ENCODE data around the gene WRAP73.

WRAP73 gene

DNA sequence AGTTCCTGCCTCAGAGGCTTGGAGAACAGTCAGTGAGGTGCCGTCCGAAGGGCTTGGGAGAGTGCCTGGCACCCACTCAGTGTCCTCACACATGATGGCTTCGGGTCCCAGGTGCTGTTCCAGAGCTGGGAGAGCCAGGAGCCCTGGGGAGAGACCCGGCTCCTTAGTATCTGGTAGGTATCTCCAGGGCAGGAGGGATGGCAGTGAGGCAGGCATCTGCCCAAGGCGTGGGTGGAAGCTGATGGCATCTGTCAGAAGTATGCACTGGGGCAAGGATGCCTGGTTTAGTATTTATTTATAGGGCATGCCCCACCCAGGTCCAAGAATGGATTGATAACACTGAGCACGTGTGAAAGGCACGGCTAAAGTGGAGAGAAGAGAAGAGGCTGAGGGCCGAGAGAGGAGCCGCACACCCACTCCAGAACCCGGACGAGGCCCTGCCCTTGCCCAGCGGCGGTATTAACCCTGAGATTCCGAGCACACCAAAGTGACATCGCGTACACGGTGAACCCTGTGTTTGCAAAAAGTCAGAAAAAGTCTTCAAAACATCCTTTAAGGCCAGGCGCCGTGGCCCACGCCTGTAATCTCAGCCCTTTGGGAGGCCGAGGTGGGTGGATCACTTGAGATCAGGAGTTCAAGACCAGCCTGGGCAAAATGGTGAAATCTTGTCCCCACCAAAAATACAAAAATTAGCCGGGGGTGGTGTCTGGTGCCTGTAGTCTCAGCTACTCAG is 4.8 kb upstream of the WRAP73 start:
- no peak for DNase-seq
- in situ Hi-C loops (cut with HindIII; ENCODE audit: low pct_ligation_motif_present, low pct_unique_long_range_greater_than_20kb, low sequenced_read_pairs), result no loop called here

- DNase-seq, result no peak
- in situ Hi-C loops (cut with HindIII; ENCODE audit: low pct_ligation_motif_present, low pct_unique_long_range_greater_than_20kb, low sequenced_read_pairs), result no loop called here
These were observed 3.3 kb upstream of the WRAP73 start for GRCh38 chr1:3653286-3653618.

DNA sequence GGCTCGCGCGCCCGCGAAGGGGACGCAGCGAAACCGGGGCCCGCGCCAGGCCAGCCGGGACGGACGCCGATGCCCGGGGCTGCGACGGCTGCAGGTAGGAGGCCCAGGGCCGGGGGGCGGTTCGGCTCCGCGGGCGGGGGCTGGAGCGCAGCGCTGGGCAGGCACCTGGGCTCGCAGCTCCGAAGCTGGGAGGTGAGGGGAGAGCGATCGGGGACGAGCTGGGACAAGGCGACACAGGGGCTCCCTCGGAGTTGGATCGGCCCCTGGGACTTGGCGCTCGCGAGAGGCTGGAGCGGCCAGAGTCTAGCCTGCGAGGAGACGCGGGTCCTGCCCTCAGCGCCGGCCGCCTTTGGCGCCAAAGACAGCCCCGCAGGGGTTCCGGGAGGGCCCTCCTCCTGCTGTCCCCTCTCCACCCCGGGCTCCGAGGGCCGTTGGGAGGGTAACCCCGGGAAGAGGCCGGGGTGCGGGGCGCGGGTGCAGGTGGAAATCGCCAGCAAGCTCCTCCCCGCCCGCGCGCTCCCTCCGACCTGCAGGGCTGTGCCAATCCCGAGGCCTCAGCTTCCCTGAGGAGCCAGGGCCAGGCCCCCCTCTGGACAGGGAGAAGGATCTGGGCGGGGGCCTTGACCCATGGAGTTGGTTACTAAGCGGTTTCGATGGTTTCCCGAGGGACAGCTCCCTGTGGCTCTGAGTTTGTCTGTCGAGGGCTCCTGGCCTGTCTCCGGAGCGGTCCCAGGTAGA is 2.8 kb upstream of the WRAP73 start:
- DNase-seq, result no peak
- in situ Hi-C loops (cut with HindIII; ENCODE audit: low pct_ligation_motif_present, low pct_unique_long_range_greater_than_20kb, low sequenced_read_pairs), result no loop called here

- no peak for DNase-seq
- in situ Hi-C loops (cut with HindIII; ENCODE audit: low pct_ligation_motif_present, low pct_unique_long_range_greater_than_20kb, low sequenced_read_pairs), result no loop called here
These were observed 2.1 kb upstream of the WRAP73 start, which contains the start of gene TP73 for GRCh38 chr1:3651930-3652547. TSS of gene TP73 (plus strand) at chr1:3652516. CDS start at chr1:3682366, 29,850 bp downstream.

DNA sequence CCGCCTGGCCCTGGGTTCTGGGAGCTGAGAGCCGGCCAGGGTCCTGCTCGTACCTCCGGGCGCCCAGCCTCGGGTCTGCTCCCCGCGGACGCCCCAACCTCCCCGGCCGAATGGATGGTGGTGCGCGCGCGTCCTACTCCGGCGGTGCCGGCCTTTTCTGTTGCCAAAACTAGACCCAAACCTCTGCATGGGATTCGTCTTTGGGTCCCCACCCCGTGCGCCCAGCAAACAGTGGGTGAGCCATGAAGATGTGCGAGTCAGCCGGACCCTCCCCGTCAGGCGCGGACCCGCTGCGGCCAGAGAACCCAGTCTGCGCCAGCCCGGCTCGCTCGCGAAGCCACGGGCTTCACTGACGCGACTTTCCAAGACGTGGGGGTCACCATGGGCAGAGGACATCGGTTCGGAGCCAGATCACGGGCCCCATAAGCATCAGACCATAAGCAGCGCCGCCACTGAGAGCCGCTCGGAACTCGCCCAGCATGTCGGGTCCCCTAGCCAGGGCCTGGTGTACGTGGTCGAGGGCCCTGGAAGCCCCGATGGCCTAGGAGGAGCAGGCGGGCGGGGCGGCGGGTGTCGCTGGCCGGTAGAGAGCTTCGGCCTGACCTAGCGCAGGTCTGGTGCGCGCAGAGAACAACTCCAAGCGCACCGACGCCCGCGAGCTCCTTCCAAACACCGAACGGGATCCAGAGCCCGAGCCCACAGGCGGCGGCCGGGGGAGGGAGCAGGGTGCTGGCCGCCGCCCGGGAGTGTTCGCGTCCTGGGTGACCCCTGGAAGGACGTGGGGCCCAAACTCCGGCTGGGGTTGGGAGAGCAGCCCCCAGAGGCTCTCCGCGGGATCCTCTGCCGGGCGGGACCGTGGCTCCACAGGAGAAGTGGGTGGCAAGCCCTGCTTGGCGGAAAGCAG is 1.4 kb upstream of the WRAP73 start:
- DNase-seq, result no peak
- in situ Hi-C loops (cut with HindIII; ENCODE audit: low pct_ligation_motif_present, low pct_unique_long_range_greater_than_20kb, low sequenced_read_pairs), result no loop called here

DNA sequence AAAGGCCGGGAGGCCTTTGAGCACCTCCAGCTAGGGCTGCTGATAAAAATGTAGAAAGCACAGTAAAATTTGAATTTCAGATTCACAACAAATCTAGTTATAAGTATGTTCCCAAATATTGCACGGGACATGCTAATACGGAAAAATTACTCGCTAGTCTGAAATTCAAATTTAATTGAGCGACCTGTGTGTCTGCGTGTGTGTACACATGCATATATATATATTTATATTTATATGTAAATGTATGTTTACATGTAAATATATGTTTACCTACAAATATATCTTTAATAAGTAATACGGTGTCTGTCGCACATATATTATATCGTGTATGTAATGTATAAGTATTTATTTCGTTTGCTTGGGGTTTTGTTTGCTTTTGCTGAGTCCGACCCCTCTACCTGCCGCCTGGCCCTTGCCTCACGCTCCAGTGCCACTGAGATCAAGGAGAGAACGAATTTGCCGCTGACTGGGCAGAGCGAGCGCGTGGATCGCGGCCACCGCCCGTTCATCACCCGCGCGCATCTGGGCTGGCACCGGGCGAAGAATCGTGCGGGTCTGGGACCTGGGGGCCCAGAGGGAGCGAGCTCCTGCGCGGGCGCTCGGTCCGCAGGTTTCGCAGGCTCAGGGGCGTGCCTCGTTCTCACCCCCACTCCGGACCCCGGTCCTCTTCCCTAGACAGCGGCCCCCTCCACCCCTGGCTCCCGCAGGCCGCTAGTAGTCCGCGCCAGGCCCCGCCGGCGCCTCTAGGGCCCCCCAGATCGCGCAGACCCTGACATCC is 534 bp upstream of the WRAP73 start:
- in situ Hi-C loops (cut with HindIII; ENCODE audit: low pct_ligation_motif_present, low pct_unique_long_range_greater_than_20kb, low sequenced_read_pairs), result no loop called here
- no peak for DNase-seq

DNA sequence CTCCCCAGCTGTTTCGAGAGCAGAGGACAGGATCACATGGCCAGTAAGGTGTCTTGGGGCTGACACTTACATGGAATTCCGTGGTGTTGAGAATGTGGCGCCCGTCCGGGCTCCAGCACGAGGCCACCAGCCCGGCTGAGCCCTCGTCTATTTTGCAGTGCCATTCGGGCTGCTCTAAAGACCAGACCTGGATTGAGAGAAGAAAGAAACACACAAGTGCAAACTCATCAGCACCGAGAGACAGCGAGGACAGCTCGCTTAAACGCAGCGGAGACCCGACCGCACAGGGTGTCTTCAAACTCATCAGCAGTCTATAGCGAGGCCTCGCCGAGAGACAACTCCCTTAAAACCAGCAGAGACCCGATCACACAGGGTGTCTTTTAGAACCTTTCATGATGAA is 3.3 kb downstream of the WRAP73 start:
- no peak for DNase-seq
- in situ Hi-C loops (cut with HindIII; ENCODE audit: low pct_ligation_motif_present, low pct_unique_long_range_greater_than_20kb, low sequenced_read_pairs), result loop anchor here (25.0 kb wide), 1 partner anchor 109 kb away; no protein-coding TSS in a partner anchor

DNA sequence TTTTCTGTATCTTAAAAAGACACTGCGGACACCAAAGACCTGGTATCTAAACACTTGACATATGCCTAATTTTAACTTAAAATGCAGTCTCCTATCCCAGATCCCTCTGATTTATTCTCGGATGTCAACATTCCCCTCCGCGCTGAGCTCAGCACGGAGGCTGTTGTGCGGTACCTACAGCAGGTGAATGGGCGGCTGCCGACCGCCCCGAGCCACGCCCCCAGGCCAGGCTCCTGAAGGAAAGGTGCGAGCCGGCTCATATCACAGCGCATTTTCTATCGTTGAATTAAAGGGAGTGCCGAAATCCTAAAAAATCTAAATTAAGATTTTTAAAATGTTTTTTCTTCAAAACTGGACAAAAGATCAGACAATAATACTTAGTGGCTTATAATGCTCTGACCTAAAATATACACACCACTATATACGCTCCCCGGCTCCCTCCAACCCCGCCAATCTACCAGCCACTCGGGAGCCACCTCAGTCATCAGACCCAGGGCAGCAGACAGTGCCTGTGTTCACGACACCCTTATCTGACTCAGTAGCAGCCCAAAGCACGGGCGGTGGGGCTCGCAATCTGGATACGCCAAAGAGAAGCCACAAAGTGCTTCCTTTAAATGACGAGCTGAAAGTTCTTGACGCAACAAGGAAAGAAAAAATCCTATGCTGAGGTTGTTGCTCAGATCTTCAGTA is 4.1 kb downstream of the WRAP73 start:
- in situ Hi-C loops (cut with HindIII; ENCODE audit: low pct_ligation_motif_present, low pct_unique_long_range_greater_than_20kb, low sequenced_read_pairs), result loop anchor here (25.0 kb wide), 1 partner anchor 109 kb away; no protein-coding TSS in a partner anchor
- DNase-seq, result no peak

DNA sequence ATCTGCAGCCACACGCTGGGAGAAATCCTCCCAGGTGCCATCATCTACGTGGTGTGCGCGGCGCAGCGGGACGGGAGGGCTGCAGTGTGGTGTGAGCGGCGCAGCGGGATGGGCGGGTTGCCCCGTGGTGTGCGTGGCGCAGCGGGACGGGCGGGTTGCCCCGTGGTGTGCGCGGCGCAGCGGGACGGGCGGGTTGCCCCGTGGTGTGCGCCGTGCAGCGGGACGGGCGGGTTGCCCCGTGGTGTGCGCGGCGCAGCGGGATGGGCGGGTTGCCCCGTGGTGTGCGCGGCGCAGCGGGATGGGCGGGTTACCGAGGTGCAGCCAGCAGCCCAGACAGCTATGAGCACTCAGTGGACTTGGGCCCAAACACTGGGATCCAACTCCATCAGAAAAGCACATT is 4.7 kb downstream of the WRAP73 start:
- no peak for DNase-seq
- in situ Hi-C loops (cut with HindIII; ENCODE audit: low pct_ligation_motif_present, low pct_unique_long_range_greater_than_20kb, low sequenced_read_pairs), result loop anchor here (25.0 kb wide), 1 partner anchor 108 kb away; no protein-coding TSS in a partner anchor

- in situ Hi-C loops (cut with HindIII; ENCODE audit: low pct_ligation_motif_present, low pct_unique_long_range_greater_than_20kb, low sequenced_read_pairs), result loop anchor here (25.0 kb wide), 1 partner anchor 107 kb away; no protein-coding TSS in a partner anchor
- no peak for DNase-seq
These were observed 5.6 kb downstream of the WRAP73 start for GRCh38 chr1:3644273-3644672.

- DNase-seq, result no peak
- in situ Hi-C loops (cut with HindIII; ENCODE audit: low pct_ligation_motif_present, low pct_unique_long_range_greater_than_20kb, low sequenced_read_pairs), result loop anchor here (25.0 kb wide), 1 partner anchor 106 kb away; no protein-coding TSS in a partner anchor
These were observed 6.8 kb downstream of the WRAP73 start for GRCh38 chr1:3642919-3643675.

GRCh38 chr1:3641816-3642215 is 8.1 kb downstream of the WRAP73 start:
- in situ Hi-C loops (cut with HindIII; ENCODE audit: low pct_ligation_motif_present, low pct_unique_long_range_greater_than_20kb, low sequenced_read_pairs), result loop anchor here (25.0 kb wide), 1 partner anchor 105 kb away; no protein-coding TSS in a partner anchor
- DNase-seq, result no peak

- in situ Hi-C loops (cut with HindIII; ENCODE audit: low pct_ligation_motif_present, low pct_unique_long_range_greater_than_20kb, low sequenced_read_pairs), result loop anchor here (25.0 kb wide), 1 partner anchor 104 kb away; no protein-coding TSS in a partner anchor
These were observed 8.7 kb downstream of the WRAP73 start for GRCh38 chr1:3641046-3641760.

DNA sequence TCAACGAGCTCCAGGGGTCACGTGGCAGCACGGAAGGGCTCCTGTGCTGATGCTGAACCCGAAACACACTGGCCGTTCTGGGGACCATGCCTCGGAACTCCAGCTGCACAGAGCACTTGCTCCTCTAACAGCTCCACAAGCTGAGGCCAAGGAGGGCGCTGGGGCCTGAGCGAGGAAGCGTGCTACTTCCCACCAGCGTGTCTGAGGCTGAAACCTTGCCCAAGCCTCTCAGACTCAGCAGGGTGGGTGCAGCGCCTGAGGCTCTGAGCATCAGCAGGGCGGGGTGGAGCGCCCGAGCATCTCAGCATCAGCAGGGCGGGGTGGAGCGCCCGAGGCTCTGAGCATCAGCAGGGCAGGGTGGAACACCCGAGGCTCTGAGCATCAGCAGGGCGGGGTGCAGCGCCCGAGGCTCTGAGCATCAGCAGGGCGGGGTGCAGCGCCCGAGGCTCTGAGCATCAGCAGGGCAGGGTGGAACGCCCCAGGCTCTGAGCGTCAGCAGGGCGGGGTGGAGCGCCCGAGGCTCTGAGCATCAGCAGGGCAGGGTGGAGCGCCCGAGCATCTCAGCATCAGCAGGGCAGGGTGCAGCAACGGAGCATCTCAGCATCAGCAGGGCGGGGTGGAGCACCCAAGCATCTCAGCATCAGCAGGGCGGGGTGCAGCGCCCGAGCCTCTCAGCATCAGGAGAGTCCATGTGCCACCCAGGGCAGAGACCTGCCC is 9.6 kb downstream of the WRAP73 start:
- in situ Hi-C loops (cut with HindIII; ENCODE audit: low pct_ligation_motif_present, low pct_unique_long_range_greater_than_20kb, low sequenced_read_pairs), result loop anchor here (25.0 kb wide), 1 partner anchor 103 kb away; no protein-coding TSS in a partner anchor
- no peak for DNase-seq

More at GRCh38 chr1:3641046-3641760, 8.7 kb downstream of the WRAP73 start:
- DNase-seq, result no peak

DNA sequence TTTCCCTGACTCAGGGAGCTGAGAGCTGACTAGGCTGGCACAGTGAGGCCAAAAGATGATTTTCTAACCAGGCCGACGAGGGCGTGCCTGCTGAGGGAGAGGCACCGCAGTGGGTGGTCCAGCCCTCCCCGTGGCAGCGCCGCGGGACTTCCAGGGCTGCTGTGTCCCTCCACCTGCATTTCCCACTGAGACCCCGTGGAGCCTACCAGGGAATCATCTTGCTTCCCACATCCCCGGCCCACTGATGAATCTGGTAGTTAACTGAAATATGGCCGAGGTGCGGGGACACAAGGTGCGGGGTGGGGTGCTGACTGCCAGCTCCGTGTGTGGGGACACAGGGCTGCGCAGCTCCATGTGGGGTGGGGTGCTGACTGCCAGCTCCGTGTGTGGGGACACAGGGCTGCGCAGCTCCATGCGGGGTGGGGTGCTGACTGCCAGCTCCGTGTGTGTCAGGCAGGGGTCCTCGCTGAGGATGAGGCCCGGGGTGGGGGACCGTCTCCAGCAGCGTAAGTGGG is 10.4 kb downstream of the WRAP73 start:
- in situ Hi-C loops (cut with HindIII; ENCODE audit: low pct_ligation_motif_present, low pct_unique_long_range_greater_than_20kb, low sequenced_read_pairs), result loop anchor here (25.0 kb wide), 1 partner anchor 102 kb away; no protein-coding TSS in a partner anchor
- no peak for DNase-seq

All from ACHN (cell line).